Tongue (tissue), 3 donors: ENCODE results near the gene CCDC97. TPM values are rescaled to one million over a fixed set of nuclear protein-coding genes. Genes with fewer than 3 reads are reported as not detected.
A peak's percentile ranks its signal among the peaks of the same experiment; 100 is the strongest.
"Not testable (repeated sequence)": the region's sequence is repeated elsewhere in the genome, so short reads cannot be mapped to it uniquely, and the experiment has no call there.

ENCODE experiments used
- DNase-seq: peaks from one replicate; pipeline ENCODE4 v3.0.0-alpha.2; 2015
- small RNA-seq: library from RNA; depleted of rRNA; stranded (forward); fragments of <200 nt; gene quantifications from one replicate; pipeline ENCODE3, GENCODE V24; 2014; ENCODE audit warnings: low replicate concordance
- total RNA-seq: library from RNA; depleted of rRNA; stranded (reverse); fragments of >200 nt; gene quantifications from one replicate; pipeline ENCODE4 v1.2.3, GENCODE V29; 2014

CCDC97 gene
- total RNA-seq, 1 donor from 2014 or later, result 21.2 TPM

GRCh38 chr19:41364524-41365391 lies 54.8 kb downstream of the CCDC97 start:
- no peak for DNase-seq

GRCh38 chr19:41366089-41366488 lies 56.1 kb downstream of the CCDC97 start:
- DNase-seq, result no peak

GRCh38 chr19:41367848-41368301 lies 57.9 kb downstream of the CCDC97 start:
- DNase-seq, result no peak

- DNase-seq, result no peak
Measured at GRCh38 chr19:41369769-41370168, 59.8 kb downstream of the CCDC97 start.

GRCh38 chr19:41371119-41371518 lies 61.1 kb downstream of the CCDC97 start:
- DNase-seq, result not testable (repeated sequence)

- no peak for DNase-seq
Measured at GRCh38 chr19:41371541-41371940, 61.6 kb downstream of the CCDC97 start.

- no peak for DNase-seq
Measured at GRCh38 chr19:41372501-41372900, 62.5 kb downstream of the CCDC97 start.

- peak; percentile 97 for DNase-seq
Measured at GRCh38 chr19:41373993-41374392, 64.0 kb downstream of the CCDC97 start.

Small RNA genes within 50 kb of the gene (small RNA-seq; reads per million reads assigned to genes)
- not detected for gene RN7SL34P

Other genes with a start within 250 kb of the CCDC97 start
- gene CYP2A13, start 221.7 kb upstream of the CCDC97 start, total RNA-seq, result not detected
- gene CYP2F1, start 195.7 kb upstream of the CCDC97 start, total RNA-seq, result 3.1 TPM
- gene CYP2S1, start 117.0 kb upstream of the CCDC97 start, total RNA-seq, result 11.0 TPM
- gene AXL, start 90.9 kb upstream of the CCDC97 start, total RNA-seq, result 57.3 TPM
- gene HNRNPUL1, start 45.8 kb upstream of the CCDC97 start, total RNA-seq, result 119 TPM
- gene TGFB1, start 43.8 kb downstream of the CCDC97 start, total RNA-seq, result 12.2 TPM
- 3.4 TPM for gene B9D2, start 54.0 kb downstream of the CCDC97 start, total RNA-seq
- 11.8 TPM for gene TMEM91, start 66.4 kb downstream of the CCDC97 start, total RNA-seq
- gene EXOSC5, start 87.2 kb downstream of the CCDC97 start, total RNA-seq, result 18.2 TPM
- gene BCKDHA, start 87.6 kb downstream of the CCDC97 start, total RNA-seq, result 58.0 TPM
- gene B3GNT8, start 117.2 kb downstream of the CCDC97 start, total RNA-seq, result 3.9 TPM
- 42.5 TPM for gene DMAC2, start 129.7 kb downstream of the CCDC97 start, total RNA-seq
- gene ERICH4, start 133.0 kb downstream of the CCDC97 start, total RNA-seq, result not detected